T1000 (cell line): ENCODE measurements around the gene ZNF83.
A peak's percentile ranks its signal among the peaks of the same experiment; 100 is the strongest.
"Not testable (repeated sequence)": the region's sequence is repeated elsewhere in the genome, so short reads cannot be mapped to it uniquely, and the experiment has no call there.

Experiments used
- DNase-seq: peaks from one replicate; lab custom pipeline; 2025; ENCODE audit warnings: mixed read lengths; lab: John Stamatoyannopoulos, UW

Gene ZNF83

DNA sequence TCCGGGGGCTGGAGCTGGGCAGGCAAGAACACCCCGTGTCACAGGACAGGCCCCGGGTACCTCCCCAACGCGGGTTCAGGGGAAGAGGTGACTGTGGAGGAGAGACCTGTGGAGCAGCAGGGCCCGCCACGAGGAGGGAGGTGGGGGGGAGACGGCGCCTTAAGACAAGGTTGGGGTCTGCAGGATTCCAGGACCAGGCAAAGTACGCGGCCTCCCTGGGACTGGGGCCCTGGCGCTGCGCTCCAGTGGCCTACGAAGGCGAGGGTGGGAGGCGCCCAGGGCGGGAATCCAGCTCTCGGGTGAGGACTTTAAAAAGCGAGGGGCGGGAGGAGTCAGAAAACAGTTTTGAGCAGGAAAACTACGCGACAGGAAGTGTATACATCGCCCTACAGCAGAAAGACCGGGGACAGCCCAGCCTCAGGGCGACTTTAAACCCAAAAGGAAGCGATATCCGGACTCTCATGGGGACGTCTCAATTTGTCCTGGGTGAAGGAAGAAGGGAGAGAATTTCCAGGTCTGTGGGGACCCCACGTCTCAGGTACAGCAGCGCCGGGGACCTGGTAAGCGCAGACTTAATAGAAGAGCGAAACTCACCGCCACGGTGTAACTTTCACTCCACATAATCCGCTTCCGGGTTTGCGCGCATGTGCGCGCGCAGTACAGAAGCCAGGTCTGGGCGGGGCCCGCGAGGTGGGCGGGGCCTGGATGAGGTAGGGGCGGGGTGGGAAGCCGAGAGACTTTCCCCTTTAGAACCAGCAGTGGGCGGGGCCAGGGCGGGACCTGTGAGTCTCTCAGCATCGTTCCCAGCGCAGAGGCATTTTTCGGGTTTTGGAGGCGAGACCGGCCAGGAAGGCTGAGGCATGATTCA, at the start of gene ZNF83:
ZNF83 (minus strand) TSS at position 638 of the 868 bp plus-strand sequence.
- peak; percentile 86 for DNase-seq

DNA sequence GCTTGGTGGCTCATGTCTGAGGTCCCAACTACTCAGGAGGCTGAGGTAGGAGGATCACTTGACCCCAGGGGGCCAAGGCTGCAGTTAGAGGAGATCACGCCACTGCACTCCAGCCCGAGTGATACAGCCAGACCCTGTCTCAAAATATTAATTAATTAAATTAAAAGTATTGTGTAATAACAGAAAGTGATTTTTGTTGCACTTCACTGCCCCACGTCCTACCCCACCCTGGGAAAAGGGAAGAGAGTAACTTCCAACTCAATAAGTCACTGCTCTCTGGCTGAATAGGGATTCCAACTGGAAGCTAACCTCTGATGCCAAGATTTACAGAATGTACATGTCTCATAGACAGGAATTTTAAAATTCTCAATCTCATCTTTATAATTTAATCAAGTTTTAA, 49.5 kb upstream of the ZNF83 start:
- DNase-seq = no peak

DNA sequence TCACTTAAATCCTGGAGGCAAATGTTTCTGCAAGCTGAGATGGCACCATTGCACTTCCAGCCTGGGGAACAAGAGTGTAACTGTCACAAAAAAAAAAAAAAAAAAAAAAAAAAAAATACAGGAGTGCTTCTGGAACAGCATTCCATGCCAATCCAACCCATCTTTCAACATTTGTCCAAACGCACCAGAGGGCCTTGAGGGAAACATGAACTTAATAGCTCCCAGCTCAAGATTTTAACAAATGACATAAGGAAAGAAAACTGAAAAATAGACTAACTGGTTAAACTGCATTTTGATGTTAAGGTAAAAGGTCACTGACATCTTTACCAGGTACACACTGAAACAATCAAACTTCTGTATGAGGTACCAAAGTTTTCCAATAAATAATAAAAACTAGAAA, 47.7 kb upstream of the ZNF83 start:
- DNase-seq = no peak

DNA sequence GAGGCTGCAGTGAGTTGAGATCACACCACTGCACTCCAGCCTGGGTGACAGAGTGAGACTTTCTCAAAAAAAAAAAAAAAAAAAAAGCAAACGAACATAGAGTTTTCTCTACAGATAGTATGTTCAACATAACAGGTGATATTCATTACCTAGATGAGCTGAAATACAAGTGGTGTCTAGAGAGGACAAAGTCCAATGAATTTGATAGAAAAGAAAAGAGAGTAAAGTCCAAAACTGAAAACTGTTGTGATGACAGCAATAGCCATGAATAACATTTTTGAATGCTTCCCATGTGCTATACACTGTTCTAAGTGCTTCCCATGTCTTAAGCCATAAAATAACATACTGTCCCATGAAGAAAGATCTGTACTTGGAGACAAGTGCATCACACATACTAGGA, 43.1 kb upstream of the ZNF83 start:
- DNase-seq = not testable (repeated sequence)

DNA sequence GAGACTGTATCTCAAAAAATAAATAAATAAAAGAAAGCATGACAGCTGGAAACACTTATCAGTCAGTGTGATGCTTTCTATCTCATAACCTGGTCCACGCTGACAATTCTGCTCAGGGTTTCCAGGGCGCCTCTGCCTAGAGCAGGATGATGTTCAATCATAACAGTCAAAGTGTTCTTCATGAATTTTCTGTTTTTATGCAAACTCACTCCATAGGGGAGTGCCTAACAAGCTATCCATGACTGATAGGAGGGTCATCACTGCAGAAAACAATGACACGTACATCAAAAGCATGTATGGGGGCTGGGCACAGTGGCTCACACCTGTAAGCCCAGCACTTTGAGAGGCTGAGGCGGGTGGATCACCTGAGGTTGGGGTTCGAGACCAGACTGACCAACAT, 41.4 kb upstream of the ZNF83 start:
- no peak for DNase-seq

DNA sequence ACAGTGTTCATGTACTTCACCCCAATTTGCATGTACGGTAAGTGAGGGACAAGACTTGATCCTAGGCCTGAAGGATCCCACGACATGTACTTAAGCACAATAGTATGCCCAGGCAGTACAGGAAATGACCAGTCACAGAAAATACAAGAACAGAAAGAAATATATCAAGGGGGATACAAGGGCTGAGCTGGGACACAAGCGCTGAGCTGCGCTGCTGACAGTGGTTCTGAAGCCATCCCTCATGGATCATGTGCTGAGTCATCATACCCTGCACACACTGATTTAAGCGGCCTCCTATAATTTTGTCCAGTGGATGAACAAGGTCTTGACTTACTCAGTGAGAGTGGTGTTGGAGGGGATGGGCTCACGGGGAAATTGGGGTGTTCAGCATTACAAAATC, 37.1 kb upstream of the ZNF83 start:
- DNase-seq = not testable (repeated sequence)

DNA sequence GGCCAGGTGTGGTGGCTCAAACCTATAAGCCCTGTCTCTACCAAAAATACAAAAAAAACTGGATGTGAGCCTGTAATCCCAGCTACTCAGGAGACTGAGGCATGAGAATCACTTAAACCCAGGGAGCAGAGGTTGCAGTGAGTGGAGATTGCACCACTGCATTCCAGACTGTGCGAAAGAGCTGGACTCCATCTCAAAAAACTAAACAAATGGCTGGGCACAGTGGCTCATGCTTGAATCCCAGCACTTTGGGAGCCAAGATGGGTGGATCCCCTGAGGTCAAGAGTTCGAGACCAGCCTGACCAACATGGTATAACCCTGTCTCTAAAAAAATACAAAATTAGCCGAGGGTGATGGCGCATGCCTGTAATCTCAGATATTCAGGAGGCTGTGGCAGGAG, 34.9 kb upstream of the ZNF83 start:
- DNase-seq = no peak

DNA sequence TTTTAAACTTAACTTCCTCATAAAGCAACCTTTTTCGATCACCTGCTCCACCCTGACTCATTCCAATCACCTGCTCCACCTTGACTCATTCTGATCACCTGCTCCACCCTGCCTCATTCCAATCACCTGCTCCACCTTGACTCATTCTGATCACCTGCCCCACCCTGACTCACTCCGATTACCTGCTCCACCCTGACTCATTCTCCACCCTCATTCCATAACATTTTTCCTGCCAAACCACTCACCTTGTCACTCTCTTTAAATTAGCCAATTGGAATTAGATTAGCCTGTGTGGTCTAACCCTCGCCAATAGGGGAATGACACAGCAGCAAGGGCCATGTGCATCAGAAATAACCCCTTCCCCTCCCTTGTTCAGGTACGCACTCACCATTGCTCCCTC, 31.9 kb upstream of the ZNF83 start:
- DNase-seq = no peak

DNA sequence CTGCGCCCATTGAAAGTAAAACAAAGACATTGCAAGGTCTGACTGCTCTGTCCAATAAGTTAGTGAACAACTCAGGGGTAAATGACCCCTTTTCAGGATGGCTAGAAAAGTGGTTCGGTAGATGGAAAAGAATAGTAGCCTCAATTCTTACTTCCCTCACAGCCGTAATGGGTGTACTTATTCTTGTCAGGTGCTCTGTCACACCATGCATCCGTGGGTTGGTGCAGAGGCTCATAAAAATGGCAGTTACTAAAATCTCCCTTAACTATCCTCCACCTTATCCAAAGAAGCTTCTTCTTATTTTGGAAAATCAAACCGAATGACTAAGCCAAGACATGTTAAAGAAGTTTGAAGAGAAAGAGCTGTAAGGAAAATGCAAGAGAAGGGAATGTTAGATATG, 31.4 kb upstream of the ZNF83 start:
- no peak for DNase-seq

DNA sequence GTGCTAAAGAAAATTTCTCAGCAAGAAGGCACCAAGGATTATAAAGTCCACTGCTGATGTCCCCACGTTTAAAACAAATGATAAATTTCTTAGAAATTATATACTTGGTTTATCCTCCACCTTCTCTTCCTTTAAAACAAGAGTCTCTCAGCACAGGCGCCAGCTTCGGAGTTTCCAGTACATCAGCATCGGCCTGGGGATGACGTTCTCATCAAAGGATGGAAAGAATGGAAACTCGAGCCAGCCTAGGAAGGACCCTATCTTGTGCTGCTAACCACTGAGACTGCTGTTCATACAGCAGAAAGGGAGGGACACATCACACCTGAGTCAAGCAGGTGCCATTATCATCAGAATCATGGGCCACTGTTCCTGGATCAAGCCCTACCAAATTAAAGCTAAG, 29.8 kb upstream of the ZNF83 start:
- no peak for DNase-seq

DNA sequence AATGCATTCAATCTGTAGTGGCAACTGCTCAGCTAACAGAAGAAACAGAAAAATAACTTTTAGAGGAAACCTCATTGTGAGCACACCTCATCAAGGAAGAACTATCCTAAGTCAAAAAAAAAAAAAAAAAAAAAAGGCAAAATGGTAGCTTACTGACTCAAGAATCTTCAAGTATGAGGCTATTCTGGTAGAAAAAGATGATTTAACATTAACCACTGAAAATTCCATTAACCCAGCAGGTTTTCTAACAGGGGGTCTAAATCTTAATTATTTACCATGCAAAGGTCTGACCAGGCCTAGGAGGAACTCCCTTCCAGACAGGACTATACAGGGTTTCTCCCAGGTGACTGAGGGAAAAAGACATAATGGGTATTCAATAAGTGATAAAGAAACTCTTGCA, 28.4 kb upstream of the ZNF83 start:
- no peak for DNase-seq

DNA sequence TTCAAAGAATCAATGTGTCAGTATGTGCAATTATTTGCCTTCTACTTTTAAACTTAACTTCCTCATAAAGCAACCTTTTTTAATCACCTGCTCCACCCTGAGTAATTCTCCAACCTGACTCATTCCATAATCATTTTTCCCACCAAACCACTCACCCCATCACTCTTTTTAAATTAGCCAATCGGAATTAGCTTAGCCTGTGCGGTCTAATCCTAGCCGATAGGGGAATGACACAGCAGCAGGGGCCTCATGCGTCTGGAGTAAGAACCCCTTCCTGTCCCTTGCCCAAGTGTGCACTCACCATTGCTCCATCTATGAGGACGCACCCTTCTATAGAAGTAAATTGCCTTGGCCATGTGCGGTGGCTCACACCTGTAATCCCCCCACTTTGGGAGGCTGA, 27.4 kb upstream of the ZNF83 start:
- DNase-seq = peak; percentile 7

DNA sequence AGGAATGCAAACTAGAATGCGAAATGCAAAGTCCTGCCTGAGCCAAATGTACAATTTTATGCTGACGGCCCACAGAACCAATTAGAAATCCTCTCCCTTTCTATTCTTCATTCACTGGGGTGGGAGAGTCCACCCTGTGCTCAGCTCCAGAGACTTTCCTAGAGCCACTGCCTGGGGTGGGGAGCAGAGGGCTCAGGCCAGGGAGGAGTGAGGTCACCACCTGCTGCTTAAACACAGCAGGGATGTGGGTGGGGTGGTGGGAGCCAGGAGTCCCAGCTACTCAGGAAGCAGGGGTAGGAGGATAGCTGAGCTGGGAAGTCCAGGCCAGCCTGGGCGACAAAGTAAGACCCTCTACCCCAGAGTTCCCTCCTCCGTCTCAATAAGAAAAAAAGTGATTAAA, 26.9 kb upstream of the ZNF83 start:
- DNase-seq = no peak

DNA sequence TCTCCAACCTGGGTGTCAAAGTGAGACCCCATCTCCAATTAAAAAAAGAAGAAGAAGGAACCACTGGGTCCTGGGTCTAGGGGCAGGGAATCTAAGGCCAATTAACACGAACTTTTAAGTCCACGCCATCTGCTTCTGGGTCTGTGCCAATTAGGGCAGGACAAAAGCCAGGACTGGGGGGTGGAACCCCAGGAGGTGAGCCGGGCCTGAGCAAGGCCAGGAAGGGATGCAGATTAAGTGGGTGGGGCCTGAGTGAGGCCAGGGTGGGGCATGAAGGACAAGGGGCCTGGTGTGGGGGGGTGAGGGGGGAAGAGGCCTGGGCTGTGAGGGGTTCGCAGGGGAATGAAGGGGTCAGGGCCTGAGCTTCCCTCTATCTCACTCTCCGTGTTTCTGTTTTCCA, 26.3 kb upstream of the ZNF83 start:
- DNase-seq = no peak

DNA sequence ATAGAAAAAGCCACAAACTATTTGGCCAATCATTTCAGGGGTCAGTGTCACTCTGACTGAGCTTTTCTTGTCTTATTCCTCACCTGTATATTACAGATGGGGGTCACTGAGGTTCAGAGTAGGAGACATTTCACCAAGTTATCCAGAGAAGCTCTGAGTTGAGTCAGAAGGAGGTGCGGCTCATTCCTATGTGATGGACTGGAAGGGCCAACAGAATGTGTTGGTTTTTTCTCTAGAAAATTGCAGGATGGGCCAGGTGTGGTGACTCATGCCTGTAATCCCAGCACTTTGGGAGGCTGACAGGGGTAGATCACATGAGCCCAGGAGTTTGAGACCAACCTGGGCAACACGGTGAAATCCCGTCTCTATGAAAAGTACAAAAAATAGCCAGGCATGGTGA, 24.5 kb upstream of the ZNF83 start:
- DNase-seq = no peak

DNA sequence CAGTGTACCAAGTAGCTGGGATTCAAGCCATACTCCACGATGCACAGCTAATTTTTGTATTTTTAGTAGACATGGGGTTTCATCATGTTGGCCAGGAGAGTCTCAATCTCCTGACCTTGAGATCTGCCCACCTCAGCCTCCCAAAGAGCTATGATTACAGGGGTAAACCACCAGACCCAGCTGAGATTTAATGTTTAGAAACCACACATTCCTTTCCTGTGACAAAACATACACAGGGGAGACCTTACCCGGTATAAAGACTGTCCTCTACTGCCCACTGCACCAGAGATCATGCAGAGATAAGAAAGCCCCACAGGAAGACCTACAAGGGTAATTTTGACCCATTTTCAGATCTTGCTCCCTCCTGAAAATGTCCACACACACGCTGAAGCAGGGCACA, 22.8 kb upstream of the ZNF83 start:
- DNase-seq = no peak

DNA sequence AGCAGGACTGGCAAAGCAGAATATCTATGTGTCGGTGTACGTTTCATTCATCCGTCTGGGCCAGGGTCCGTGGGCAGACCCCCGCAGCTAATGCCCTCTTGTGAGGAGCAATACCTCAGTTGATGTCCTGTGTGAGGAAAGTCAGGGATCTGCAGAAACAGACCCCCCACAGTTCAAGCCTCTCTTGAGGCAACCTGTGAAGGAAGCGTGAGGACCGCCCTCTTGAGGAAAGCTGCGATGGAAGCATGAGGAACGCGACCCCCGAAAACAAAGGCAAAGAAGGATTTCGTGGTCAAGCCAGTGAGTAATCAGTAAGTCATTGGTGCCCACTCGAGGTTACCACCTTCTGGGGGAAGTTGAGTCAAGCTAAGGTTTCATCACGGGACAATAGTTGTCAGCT, 20.9 kb upstream of the ZNF83 start:
- no peak for DNase-seq

DNA sequence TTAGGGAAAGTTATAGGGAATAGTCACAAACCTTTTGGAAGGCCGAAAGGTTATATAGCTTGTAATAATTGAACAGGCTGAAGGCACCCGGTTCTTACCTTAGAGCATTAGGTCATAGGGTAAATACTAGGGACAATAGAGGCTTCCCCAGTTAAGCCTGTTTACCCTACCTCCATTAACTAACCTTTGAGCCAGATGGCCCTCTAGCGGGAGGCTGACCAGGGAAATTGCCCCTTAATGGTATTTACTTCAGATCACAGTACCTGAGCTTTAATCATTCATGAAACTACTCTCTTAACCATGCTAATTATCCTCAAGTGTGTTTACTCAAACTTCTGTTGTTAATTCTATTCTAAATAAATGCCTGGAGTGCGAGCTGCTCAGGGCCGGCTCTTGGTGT, 20.4 kb upstream of the ZNF83 start:
- no peak for DNase-seq

DNA sequence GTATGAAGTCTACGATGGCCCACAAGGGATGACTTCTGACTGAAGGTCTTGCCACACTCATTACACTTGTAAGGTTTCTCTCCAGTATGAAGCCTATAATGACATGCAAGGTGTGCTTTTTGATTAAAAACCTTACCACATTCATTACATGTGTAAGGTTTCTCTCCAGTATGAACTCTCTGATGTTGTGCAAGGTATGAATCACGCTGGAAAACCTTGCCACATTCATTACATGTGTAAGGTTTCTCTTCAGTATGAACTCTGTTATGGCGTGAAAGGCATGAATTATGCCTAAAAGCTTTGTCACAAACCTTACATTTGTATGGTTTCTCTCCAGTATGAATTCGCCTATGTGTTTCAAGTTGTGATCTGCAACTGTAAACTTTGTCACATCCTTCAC, 15.0 kb upstream of the ZNF83 start:
- DNase-seq = no peak

DNA sequence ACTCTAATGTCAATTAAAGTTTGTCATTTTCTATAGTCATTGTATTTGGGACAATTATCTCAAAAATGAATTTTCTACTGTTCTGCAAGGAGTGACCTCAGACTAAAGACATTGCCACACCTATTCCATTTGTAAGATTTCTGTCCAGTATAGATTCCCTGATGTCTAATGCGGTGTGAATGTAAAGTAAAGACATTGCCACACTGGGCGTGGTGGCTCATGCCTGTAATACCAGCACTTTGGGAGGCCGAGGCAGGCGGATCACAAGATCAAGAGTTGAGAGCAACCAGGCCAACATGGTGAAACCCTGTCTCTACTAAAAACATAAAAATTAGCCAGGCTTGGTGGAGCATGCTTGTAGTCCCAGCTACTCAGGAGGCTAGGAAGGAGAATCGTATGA, 13.8 kb upstream of the ZNF83 start:
- no peak for DNase-seq

DNA sequence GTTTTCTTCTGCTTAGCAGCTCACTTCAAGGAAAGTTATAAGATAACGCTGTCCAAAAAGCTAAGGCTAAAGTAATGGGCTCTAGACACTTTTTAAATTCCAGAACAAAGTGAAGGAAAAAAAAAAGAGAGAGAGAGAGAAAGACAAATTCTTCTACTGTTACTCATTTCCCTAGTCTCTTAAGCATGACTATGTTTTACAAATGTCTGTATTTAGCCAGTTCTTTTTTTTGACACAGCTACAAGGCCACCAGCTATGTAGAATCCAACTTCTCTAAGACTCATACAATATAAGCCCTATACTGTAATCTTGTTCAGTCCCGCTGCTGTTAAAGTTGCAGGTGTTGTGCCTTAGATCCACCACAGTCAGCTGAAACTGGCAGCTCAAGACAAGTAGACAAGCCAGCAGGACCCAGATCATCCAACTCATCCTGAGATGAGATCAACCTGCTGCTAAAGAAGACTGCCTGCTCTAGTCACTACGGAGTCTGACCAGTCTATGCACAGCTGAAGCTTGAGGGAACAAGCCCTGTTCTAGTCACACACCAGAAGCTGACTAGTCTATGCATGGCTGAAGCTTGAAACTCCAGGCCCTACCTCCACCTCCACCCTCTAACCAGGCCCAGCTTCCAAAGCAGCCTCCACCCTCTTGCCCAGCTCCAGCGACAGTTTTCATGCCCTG, 10.3 kb upstream of the ZNF83 start:
- DNase-seq = no peak

DNA sequence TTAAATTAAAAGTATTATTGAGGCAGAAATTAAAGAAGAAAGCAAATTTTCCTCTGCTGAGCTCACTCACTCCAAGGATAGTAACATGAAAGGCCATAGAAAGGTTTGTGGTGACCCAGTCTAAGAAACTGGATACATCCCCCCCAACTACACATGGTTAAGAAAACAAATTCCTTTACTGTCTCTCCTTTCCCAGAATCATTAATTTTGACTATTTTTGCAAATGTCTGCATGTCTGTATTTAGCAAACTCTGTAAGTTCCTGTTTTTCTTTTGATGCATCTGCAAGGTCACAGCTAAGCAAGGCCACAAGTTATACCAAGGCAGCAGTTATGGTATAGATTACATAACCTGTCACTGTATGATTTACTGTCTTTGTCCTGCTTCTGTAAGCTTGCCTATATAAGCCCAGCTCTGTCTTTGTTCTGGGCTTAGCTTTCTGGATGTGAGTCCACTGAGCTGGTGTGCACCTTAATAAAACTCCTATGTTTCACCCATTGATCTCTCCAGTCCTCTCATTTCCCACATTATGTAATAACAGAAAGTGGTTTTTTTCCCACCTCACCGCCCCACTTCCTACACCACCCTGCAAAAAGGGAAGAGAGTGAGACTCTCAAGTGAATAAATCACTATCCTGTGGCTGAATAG, 8.5 kb upstream of the ZNF83 start:
- DNase-seq = no peak

DNA sequence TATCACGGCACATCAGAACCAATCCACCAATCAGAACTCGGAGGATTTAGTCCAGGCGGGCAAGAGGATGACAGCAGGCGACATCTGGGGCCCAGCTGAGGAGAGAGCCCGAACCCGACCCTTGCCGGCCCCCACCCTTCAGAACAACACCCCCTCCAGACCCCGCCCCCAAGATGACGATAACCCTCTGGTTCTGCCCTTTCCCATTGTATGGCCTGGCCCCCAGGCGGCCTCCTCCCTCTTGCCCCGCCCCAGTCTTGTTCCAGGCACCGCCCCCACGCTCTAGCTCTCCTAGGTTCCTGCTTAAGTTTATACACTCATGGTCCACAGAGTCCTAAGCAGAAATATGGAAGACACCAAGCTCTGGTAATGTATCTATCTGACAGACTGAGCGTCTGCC, 2.8 kb upstream of the ZNF83 start:
- DNase-seq = no peak
